Cardiac fibroblast (primary cell): Measurements from ENCODE around the gene OSBPL9.

Experiments
- DNase-seq, 2 donors: peaks; one replicate each; pipeline versions ENCODE4 v3.0.0 to v3.0.0-alpha.2; 2010; ENCODE audit warnings: low read depth in 2 of 2
- H3K4me3 ChIP-seq, 2 donors: replicated peaks in 1 of 2; 1 replicate in 1 of 2; 2 replicates in 1 of 2; pipeline ENCODE4 v1.5.1; 2011; ENCODE audit warnings: low read depth in 2 of 2, low read length in 2 of 2, mild to moderate bottlenecking in 2 of 2, moderate library complexity in 1 of 2
- CTCF ChIP-seq: IDR thresholded peaks from one replicate; pipeline ENCODE4 v1.5.1; 2011; ENCODE audit warnings: low read depth, mild to moderate bottlenecking, low read length, inconsistent platforms

Gene OSBPL9

DNA sequence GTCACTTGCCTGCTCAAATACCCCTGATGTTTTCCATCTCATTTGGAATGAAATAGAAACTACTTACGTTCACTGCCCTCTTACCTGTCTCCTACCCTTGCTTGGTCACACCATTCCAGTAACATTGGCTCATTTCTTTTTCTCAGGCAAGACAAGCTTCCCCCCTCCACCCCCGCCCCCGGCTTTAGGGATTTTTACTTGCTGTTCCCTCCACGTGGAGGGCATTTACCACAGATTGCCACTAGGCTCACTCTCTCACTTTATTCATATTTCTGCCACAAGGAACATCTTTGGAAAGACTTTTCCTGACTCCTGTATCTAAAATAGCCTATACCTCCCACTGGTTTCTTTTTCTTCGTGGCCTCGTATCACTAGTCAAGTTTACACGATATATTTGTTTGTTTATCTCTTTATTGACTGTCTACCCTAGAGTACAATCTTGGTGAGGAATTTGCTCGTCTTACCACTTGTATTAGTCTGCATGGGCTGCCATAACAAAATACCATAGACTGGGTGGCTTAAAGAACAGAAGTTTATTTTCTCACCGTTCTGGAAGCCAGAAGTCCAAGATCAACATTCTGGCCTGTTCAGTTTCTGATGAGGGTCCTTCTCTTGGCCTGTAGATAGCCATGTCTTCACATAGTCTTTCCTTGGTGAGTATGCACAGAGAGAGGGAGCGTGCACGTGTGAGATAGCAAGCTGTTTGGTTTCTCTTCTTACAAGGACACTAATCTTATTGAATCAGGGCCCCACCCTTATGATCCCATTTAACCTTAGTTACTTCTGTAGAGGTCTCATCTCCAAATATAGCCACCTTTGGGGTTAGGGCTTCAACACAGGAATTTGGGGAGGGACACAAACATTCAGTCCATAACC, 135.4 kb downstream of the OSBPL9 start:
- H3K4me3 ChIP-seq, result no peak overlapping the region
- DNase-seq, result no peak
- TF ChIP-seq CTCF, result peak; percentile 8

DNA sequence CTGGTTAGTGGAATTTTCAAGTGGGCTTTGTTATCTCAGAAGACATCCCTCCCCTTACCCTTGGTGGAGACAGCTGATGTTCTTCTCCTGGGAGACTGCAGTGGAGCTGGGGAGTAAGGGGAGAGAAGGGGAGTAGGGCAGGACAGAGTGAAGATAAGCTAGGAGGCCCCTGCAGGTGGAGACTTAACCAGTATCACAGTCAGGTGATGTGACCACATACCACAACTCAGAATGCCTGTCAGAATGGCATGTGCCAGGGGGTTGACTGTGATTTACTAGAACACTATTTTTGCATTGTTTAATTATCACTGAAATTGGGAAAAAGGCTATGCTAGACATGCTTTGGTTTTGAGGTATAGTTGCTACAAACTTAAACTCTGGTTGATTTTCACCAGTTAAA, 137.1 kb downstream of the OSBPL9 start:
- no peak for TF ChIP-seq CTCF
- no peak overlapping the region for H3K4me3 ChIP-seq
- DNase-seq, result no peak

DNA sequence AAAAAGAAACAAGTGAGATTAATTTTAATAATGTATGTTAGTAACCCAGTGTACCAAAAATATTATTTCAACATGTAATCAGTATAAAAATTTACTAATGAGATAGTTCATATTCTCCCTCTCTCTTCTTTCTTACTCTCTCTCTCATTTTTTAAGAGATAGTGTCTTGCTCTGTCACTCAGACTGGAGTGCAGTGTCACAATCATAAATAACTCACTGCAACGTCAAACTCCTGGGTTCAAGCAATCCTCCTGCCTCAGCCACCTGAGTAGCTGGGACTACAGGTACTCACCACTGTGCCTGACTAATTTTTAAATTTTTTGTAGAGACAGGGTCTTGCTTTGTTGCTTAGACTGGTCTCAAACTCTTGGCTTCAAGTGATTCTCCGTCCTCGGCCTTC, 137.8 kb downstream of the OSBPL9 start:
- no peak for TF ChIP-seq CTCF
- H3K4me3 ChIP-seq, result no peak overlapping the region
- DNase-seq, result no peak

- TF ChIP-seq CTCF, result no peak
- H3K4me3 ChIP-seq, result no peak overlapping the region
- no peak for DNase-seq
Measured at GRCh38 chr1:51755437-51755836, 138.5 kb downstream of the OSBPL9 start.

DNA sequence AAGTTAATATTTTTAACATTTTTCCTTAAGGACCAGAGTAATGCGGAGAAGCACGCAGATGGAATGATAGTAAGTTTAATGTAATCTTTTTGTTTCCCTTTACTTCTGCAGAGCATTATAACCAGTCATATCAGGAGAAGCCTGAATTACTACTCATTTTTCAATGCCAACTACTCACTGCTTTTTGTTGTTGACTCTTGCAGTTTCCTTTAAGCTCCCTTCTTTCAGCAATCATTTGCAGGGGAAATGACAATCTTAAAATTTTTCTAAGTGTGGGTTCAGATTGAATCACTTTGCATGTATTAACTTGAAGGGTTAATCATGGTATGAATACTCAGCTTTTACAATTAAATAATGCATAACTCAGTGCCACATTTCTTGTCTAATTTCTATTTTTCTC, 139.4 kb downstream of the OSBPL9 start:
- no peak overlapping the region for H3K4me3 ChIP-seq
- TF ChIP-seq CTCF, result no peak
- DNase-seq, result no peak

DNA sequence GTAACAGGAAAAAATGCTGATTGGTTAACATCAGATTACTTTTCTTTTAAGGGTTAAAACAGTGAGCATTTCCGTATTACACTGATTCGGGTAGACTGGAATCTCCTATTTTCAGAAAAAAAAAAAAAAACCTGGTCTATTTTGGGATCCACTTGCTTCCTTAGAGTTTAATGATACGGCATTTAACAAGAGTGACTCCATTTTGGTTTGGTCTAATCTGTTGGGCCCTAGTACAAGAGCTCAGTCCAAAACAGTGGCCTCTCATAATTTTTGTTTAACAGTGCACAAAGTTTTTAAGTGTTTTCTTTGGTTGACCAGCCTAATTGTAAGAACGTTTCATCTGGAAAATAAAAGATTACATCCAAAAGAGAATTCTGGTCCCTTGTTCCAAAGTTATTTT, 141.4 kb downstream of the OSBPL9 start:
- DNase-seq, result no peak
- no peak overlapping the region for H3K4me3 ChIP-seq
- no peak for TF ChIP-seq CTCF

DNA sequence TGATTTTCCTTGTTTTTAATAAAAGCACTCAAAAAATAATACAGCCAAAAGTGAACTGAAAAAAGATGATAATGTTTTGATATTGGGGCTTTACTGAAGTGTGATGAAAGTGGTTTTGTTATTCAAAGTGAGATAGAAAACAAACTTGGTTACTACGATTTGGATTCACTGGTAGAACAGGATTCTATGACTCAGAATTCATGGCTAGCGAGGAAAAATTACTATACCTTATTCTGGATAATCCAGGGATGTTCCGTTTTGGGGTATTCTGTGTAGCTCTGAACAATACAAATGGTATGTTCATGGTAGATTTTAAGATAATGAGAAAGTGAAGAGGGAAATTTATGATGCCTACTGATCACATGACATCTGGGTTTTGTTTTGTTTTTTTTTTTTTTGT, 144.0 kb downstream of the OSBPL9 start:
- no peak for TF ChIP-seq CTCF
- DNase-seq, result peak in 1 of 2 donors; percentile 13

More for the DNA sequence above, 144.0 kb downstream of the OSBPL9 start:
- H3K4me3 ChIP-seq, result no peak overlapping the region
